Measurements from ENCODE around the gene KCNJ8.

GRCh38 chr12:21763531-21763930 lies 11.0 kb downstream of the KCNJ8 start:
- TF ChIP-seq SRF (IDR thresholded peaks at IDR 0.05; ENCODE audit: low read depth in 2 of 2, low read length in 2 of 2) (no peak), SPI1 (IDR thresholded peaks at IDR 0.05; ENCODE audit: borderline replicate concordance, insufficient read depth, low read depth, low read length) (no peak), SIN3A (IDR thresholded peaks at IDR 0.05; ENCODE audit: low read depth, low read length) (no peak), GABPA (IDR thresholded peaks at IDR 0.05; ENCODE audit: low read depth) (no peak)
- TF ChIP-seq, protein P1, sequence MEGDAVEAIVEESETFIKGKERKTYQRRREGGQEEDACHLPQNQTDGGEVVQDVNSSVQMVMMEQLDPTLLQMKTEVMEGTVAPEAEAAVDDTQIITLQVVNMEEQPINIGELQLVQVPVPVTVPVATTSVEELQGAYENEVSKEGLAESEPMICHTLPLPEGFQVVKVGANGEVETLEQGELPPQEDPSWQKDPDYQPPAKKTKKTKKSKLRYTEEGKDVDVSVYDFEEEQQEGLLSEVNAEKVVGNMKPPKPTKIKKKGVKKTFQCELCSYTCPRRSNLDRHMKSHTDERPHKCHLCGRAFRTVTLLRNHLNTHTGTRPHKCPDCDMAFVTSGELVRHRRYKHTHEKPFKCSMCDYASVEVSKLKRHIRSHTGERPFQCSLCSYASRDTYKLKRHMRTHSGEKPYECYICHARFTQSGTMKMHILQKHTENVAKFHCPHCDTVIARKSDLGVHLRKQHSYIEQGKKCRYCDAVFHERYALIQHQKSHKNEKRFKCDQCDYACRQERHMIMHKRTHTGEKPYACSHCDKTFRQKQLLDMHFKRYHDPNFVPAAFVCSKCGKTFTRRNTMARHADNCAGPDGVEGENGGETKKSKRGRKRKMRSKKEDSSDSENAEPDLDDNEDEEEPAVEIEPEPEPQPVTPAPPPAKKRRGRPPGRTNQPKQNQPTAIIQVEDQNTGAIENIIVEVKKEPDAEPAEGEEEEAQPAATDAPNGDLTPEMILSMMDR (IDR thresholded peaks at IDR 0.05 in 2 of 3, conservative IDR thresholded peaks at IDR 0.05 in 1 of 3; ENCODE audit: control insufficient read depth in 2 of 3, extremely low read depth in 1 of 3, insufficient read depth in 1 of 3, low read depth in 3 of 3, low read length in 3 of 3) = no peak
